Neutrophil (primary cell): ENCODE measurements around the gene ATF6.

Source experiments
- H3K27ac ChIP-seq: fragments of 200-600 bp; sonication (generic); 2 replicates; pipeline ENCODE4 v1.5.1; 2016; ENCODE audit warnings: mild to moderate bottlenecking, moderate library complexity
- H3K27me3 ChIP-seq: fragments of 200-600 bp; sonication (generic); 2 replicates; pipeline ENCODE4 v1.6.0; 2016; ENCODE audit warnings: mild to moderate bottlenecking
- H3K36me3 ChIP-seq: fragments of 200-600 bp; sonication (generic); 2 replicates; pipeline ENCODE4 v1.5.1; 2017
- H3K4me1 ChIP-seq, 2 experiments: fragments of 200-600 bp in 1 of 2; sonication (generic) in 1 of 2; 1 replicate in 1 of 2; 2 replicates in 1 of 2; pipeline versions ENCODE4 v1.5.1 to v1.6.1; 2013 to 2016; ENCODE audit warnings: low read depth in 1 of 2, low read length in 1 of 2, mild to moderate bottlenecking in 1 of 2, moderate library complexity in 1 of 2; ENCODE audit not compliant: control insufficient read depth in 1 of 2, insufficient read depth in 1 of 2
- H3K4me3 ChIP-seq, 2 experiments: fragments of 200-600 bp in 1 of 2; sonication (generic) in 1 of 2; 1 replicate in 1 of 2; 2 replicates in 1 of 2; pipeline ENCODE4 v1.5.1; 2013 to 2016; ENCODE audit warnings: low read depth in 1 of 2, low read length in 1 of 2, mild to moderate bottlenecking in 1 of 2, moderate library complexity in 1 of 2
- H3K9me3 ChIP-seq: fragments of 200-600 bp; sonication (generic); 2 replicates; pipeline ENCODE4 v1.5.1; 2016
- TF ChIP-seq, protein P1 (sequence below): fragments of 200-600 bp; sonication (generic); IDR thresholded peaks from 2 replicates; pipeline ENCODE4 v1.5.1; 2016; ENCODE audit warnings: antibody characterized with exemption

The ATF6 gene

DNA sequence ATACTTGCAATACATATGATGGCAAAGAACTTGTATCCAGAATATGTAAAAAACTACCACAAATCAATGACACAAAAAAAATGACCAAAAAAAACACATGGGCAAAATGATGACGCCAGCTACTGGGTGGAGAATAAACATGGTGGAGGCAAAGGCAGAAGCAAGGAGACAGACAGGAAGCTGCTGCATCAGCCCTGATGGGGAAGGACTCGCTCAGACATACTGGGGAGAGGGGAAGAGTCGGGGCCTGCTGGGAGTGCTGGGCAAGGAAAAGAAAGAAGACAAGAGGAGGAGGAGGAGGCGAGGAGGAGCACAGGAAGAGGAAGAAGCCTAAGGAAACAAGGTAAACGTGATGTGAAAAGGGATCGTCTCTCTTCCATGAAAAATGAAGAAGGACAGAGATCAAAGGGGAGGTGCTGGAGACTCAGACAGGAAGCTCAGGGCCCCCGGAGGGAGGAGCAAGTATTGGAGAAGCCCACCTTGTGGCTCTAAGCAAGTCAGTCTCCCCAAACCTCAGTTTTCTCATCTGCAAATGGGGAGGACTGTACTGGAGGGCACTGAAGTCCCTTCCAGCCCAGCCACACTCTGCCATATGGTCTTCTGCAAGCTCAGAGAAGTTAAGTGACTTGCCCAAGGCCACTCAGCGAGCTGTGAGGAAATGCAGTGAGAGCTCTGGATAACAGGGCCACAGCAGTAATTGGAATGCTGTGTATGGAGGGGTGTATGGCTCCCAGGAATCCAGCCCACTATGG, 233.4 kb downstream of the ATF6 start:
- Histone ChIP-seq H3K9me3 (no peaks in the 10 kb centered on the region), H3K4me3 (no peak overlapping the region), H3K4me1 (peaks cover 14 to 20% of the 10 kb centered on the region in 2 experiments), H3K36me3 (no peaks in the 10 kb centered on the region), H3K27ac (peak overlapping the region; percentile 17), H3K27me3 (peaks cover 10% of the 10 kb centered on the region)
- TF ChIP-seq, protein P1, sequence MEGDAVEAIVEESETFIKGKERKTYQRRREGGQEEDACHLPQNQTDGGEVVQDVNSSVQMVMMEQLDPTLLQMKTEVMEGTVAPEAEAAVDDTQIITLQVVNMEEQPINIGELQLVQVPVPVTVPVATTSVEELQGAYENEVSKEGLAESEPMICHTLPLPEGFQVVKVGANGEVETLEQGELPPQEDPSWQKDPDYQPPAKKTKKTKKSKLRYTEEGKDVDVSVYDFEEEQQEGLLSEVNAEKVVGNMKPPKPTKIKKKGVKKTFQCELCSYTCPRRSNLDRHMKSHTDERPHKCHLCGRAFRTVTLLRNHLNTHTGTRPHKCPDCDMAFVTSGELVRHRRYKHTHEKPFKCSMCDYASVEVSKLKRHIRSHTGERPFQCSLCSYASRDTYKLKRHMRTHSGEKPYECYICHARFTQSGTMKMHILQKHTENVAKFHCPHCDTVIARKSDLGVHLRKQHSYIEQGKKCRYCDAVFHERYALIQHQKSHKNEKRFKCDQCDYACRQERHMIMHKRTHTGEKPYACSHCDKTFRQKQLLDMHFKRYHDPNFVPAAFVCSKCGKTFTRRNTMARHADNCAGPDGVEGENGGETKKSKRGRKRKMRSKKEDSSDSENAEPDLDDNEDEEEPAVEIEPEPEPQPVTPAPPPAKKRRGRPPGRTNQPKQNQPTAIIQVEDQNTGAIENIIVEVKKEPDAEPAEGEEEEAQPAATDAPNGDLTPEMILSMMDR: no peak

DNA sequence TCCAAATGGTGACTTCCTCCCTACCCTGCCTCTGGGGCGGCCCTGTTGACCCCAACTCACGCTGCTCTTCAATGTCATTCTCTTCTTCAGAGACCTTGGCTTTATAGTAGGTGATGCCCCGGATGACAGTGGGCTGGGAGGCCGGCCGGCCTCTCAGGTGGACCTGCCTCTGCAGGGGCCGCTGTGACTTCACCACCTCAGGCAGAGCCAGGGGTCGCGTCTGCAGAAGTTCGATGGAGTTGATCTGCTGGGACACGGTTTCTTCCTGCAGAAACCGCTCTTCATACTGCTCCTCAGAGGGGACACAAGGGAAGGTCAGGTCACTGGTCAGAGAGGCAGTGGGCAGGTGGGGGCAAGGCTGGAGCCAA, 233.9 kb downstream of the ATF6 start:
- peaks cover 14 to 20% of the 10 kb centered on the region in 2 experiments for H3K4me1 ChIP-seq
- no peaks in the 10 kb centered on the region for H3K9me3 ChIP-seq
- H3K27me3 ChIP-seq: peaks cover 10% of the 10 kb centered on the region
- no peaks in the 10 kb centered on the region for H3K36me3 ChIP-seq
- no peak overlapping the region for H3K27ac ChIP-seq
- TF ChIP-seq, protein P1: no peak
- no peak overlapping the region for H3K4me3 ChIP-seq

DNA sequence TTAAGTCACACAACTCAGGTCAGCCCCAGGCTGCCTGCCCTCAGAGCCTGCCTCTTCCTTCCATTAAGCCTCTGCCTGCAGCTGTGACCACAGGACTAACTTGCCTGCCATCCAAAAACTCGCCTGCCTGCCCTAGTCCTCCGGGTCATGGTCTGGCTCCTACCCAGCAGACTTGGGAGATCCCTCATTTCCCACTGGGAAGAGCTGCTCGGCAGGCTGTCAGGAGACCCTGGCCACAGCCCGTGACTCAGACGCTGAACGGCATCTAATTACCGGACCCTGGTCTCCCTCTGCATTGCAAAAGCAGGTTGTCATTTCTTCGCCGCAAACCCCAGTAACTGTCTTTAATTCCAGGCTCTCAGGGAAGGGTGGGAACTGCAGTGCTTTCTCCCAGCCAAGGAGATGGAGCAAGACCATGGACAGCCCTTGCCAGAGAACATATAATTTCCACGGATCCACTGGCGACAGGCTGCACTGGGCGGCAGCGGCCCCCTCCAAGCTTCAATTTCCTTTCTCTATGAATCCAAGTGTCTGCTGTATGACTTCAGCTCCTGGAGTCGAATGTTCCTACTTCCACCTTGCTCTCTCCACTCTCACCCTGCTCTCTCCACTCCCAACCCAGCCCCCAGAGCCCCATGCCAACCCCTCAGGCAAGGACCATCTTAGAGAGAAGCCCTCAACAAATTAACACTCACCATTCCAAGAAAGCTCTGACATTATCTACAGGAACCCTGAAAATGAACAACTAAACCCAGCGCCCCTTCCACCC, 237.1 kb downstream of the ATF6 start:
- TF ChIP-seq, protein P1: no peak
- Histone ChIP-seq H3K36me3 (no peaks in the 10 kb centered on the region), H3K27me3 (peaks cover 10% of the 10 kb centered on the region), H3K4me1 (peaks cover 14 to 20% of the 10 kb centered on the region in 2 experiments), H3K4me3 (peak overlapping the region; percentile 13 to 21), H3K9me3 (no peaks in the 10 kb centered on the region), H3K27ac (no peak overlapping the region)

DNA sequence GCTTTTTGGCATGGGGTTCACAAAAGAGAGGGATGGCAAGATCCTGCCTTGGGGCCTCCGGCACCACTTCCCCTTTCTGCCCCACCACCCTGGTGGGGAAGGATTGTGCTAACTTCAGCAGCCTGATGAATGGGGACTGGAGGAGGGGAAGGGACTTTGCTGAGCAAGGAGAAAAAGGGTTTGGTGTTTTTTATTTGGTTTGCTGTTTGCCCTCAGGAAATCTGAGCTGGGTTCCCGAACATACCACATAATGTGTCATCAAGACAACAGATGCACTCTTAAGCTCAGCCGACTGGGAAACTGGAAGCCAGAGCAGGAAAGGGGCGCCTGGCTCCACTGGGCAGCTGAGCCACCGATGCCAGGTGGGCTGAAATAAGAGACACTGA, 237.7 kb downstream of the ATF6 start:
- Histone ChIP-seq H3K27ac (no peak overlapping the region), H3K4me1 (peaks cover 14 to 20% of the 10 kb centered on the region in 2 experiments), H3K36me3 (no peaks in the 10 kb centered on the region), H3K27me3 (peaks cover 10% of the 10 kb centered on the region), H3K9me3 (no peaks in the 10 kb centered on the region), H3K4me3 (no peak overlapping the region)
- TF ChIP-seq, protein P1: no peak

DNA sequence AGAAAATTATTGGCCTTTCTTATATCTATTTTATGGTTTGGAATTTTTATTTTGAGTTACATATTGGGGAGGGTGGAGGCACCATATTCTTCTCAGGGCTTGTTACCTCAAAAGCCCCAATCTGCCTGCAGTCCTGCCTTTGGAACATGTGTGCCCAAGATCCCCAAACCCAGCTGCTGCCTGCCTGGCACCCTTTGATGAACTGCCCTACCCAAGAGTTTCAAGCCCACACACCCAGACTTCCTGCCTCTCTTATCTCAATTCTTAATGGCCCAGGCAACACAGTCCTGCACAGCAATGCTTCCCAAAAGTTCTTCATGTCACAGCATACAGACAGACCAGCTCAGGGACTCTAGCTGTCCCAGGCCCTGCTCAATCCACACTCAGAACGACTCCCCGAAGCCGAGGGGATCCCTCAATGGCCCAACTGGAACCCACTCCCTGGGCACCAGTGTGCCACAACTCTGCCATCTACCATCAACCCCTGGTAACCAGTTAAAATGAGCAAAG, 238.4 kb downstream of the ATF6 start:
- Histone ChIP-seq H3K27me3 (peaks cover 10% of the 10 kb centered on the region), H3K9me3 (no peaks in the 10 kb centered on the region), H3K4me1 (peaks cover 14 to 17% of the 10 kb centered on the region in 2 experiments), H3K4me3 (no peak overlapping the region), H3K36me3 (no peaks in the 10 kb centered on the region), H3K27ac (no peak overlapping the region)
- TF ChIP-seq, protein P1: no peak
